ENCODE data around the gene STX10.

DNA sequence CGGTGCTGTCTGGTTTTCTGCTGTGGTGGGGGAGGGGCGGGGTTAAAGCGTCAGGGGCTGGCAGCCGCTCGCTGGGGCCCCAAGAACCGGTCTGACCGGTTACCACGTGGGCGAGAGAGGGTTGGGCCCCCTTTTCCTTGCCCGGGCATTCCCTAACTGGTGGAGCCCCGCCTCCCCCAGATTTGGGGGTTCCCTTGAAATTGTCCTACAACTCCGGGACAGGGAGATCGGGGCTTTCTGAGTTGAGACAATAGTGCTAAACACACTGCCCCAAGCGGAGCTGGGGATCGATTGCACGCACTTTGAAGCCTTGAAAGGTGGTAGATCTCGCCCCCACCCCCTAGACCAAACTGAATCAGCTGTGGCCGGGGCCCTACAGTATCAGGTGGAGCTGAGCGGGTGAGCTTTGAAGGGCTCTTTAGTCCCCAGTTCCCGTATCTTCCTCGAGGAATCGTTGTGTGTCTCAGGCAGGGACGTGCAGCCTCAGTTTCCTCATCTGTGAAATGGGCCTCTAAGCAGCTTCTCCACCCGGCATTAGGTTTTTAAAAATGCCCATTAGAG is 4.8 kb upstream of the STX10 start:
- TF ChIP-seq, protein P1, sequence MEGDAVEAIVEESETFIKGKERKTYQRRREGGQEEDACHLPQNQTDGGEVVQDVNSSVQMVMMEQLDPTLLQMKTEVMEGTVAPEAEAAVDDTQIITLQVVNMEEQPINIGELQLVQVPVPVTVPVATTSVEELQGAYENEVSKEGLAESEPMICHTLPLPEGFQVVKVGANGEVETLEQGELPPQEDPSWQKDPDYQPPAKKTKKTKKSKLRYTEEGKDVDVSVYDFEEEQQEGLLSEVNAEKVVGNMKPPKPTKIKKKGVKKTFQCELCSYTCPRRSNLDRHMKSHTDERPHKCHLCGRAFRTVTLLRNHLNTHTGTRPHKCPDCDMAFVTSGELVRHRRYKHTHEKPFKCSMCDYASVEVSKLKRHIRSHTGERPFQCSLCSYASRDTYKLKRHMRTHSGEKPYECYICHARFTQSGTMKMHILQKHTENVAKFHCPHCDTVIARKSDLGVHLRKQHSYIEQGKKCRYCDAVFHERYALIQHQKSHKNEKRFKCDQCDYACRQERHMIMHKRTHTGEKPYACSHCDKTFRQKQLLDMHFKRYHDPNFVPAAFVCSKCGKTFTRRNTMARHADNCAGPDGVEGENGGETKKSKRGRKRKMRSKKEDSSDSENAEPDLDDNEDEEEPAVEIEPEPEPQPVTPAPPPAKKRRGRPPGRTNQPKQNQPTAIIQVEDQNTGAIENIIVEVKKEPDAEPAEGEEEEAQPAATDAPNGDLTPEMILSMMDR (IDR thresholded peaks at IDR 0.05) = peak in 2 of 5 experiments; percentile 2 to 6
- no peak for TF ChIP-seq POLR2A (IDR thresholded peaks at IDR 0.05)

All from tibial nerve (tissue), 3 donors.